Middle frontal gyrus (tissue), 1 donor: ENCODE measurements around the gene ATP8B3.
"Not testable (repeated sequence)": the region's sequence is repeated elsewhere in the genome, so short reads cannot be mapped to it uniquely, and the experiment has no call there.

Experiments used
- DNase-seq: peaks from one replicate; pipeline ENCODE4 v3.0.0-alpha.2; 2015; ENCODE audit warnings: low spot score; ENCODE audit errors: extremely low spot score

Gene ATP8B3

DNA sequence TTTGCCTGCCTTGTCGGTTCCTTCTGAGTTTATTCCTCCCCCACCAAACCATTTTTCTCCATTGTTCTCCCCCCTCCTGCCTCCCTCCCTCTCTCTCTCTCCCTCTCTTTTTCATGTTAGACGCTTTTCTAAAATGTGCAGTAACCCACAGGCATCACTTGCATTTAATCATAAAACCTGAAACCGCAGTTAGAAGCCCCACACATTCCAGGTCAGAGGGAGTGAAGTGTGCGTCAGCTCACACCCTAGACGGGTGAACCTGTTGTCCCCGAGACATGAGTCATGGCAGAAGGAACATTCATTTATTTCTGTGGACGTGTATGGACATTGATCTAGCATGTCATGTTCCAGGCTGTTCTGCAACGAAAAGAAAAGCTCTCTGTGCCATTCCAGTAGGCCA, 38.9 kb downstream of the ATP8B3 start:
- DNase-seq, result no peak

DNA sequence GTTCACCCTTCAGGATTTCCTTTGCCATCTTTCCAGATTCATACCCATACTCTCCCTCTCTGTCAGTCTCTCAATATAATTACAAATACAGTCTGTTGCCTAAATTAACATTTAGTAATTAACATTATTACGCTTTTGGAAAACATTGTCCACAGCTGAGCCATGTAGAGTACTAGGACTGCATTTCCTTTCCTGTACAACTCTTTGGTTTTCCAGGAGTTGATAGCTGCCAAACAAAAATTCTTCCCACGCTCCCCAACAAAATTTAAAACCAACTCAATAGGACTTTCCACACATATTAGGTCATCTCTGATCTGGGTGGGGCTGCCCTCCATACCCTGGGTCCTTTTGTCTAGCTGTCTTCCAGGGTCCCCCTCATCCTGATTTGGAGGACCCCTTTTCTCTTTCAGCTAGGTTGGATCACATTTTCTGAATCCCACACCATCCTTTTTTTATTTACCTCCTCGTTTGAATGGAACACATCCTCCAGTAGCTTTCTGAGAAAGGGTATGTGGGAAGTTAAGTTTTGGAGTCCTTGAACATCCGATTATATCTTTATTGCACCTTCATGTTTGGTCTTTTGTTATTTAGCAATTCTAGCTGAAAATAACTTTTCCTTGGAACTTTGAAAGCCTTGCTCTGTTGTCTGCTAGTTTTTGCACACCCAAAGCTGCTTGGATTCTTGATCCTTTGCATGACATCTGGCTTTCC, 41.1 kb downstream of the ATP8B3 start:
- no peak for DNase-seq

DNA sequence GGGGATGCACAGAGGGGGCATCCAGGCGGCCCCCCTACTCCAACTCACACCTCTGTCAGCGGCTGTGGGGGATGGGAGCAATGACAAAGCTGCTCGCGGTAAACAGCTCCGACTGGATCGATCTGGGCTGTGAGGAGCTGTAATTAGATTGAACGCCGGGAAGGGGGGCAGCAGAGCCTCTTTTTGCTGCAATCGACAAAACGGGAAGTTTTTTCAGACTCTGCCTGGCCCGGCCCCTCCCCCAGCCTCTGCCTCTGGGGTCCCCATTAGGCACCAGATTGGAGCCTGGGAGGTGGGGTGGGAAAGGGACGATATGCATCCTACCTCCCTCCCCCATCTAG, 42.5 kb downstream of the ATP8B3 start:
- no peak for DNase-seq

DNA sequence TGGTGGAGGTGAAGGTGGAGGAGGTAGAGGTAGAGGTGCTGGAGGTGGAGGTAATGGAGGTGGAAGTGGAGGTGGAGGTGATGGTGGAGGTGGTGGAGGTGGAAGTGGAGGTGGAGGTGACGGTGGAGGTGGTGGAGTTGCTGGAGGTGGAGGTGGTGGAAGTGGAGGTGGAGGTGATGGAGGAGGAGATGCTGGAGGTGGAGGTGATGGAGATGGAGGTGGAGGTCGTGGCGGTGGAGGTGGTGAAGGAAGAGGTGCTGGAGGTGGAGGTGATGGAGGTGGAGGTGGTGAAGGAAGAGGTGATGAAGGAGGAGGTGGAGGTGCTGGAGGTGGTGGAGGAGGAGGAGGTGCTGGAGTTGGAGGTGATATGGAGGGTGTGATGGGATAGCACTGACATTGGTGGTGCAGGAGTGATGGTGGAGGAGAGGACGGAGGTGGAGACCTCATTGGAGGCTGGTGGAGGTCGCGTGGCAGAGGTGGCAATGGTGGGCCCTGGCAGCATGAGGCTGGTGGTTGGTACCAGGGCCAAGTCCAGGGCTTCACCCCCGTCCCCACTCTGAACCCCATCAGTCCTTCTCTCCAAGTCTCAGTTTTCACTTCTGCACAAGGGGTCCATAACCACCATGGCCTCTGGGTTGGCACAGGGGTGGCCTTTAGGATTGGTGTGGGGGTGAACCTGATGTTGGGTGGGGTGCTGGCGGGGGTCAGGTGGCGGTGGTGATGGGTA, 43.0 kb downstream of the ATP8B3 start:
- no peak for DNase-seq

DNA sequence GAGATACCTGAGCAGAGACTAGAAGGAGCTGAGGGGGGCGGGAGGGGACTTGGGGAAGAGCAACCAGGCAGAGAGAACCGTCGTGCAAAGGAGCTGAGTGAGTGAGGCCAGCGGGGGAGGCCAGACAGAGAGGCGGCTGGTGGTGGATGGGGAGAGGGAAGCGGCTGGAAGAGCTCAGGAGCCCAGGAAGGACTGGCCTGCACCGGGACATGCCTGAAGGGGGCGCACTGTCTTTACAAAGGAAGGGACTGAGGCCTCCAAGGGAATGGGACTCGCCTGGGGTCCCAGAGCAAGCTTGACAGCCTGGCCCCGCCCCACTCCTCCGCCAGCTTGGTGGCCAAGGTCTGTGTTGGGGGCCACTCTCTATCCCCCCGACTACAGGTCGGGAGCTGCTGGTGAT, 43.8 kb downstream of the ATP8B3 start:
- DNase-seq, result no peak

DNA sequence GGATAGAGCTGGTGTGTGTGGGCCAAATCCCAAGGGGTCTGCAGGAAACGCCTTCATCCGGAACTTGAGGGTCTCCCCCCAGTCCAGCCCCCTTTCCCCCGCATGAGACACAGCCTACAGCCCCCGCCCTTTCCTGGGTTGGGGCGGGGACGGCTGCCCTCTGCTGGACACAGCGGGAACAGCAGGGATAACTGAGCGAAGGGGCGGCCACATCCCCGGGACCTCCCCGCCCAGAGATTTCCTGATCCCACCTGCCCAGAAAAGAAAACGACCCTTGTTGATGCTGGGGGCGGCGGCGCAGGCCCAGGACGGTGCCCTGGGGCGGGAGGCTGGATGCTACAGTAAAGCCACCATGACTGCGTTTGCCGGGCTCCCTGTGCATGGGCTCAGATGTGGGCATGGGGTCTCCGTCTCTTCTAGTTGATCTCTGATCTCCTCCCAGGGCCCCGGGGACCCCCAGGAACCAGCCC, 44.6 kb downstream of the ATP8B3 start:
- DNase-seq, result no peak

DNA sequence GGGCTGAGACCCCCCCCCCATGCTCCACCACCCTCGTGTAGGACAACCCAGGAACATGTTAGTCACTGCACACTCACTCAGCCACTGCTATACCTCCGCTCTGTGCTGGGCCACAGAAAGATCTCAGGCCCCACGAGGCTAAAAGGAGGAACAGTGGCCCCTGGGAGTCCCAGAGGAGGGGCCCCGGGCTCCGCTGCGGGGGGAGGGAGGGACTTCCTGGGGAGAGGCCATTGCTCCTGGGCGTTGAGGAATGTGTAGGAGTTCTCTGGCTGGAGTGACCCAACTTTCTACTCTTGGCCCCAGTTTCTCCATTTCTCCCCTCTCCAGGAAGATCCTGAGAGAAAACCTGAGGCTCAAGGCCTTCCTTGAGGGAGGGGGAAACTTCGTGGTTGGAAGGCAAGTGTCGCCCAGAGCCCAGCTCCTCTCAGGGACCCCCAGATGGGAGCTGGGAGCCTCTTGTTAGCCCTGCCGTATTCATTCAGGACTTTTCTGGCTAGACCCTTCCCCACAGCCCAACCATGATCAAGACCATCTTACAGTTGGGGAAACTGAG, 45.2 kb downstream of the ATP8B3 start:
- DNase-seq, result no peak

DNA sequence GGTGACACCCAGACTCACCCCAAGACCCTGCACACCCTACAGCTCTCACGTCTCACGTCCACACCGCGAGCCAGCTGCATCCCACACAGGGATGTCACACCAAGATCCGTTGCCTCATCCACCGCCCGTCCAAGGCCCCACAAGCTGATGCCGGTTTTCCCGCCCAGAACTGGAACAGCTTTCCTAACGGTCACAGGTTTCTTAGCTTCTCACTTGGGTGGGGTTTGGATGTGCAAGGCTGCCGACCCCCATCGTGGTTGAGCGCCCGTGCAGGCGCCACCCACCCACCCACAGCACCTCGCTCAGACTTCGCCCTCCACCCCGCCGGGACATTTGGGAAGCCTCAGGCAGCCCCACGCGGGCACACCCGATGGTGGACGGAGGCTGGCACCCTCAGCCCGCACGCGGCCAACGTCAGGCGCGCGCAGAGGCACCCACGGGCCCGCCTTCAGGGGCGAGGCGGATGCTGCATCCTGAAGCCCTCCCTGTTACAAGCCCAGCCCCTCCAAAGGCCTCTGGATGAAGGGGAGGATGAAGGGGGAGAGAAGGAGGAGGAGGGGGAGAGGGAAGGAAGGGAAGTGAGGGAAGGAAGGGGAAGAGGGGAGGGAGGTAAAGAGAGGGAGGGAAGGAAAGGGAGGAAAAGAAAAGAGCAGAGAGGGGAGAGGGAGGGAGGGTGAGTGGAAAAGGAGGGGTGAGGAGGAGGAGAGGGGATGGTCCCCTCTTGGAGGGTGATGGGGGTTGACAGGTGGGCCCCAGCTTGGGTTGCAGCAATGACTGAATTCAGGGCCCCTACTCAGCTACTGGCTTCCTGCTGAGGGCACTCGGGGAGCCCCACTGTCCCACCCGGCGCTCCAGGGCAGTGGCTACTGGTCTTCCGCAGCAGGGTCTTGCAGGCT, 45.9 kb downstream of the ATP8B3 start:
- DNase-seq, result no peak

DNA sequence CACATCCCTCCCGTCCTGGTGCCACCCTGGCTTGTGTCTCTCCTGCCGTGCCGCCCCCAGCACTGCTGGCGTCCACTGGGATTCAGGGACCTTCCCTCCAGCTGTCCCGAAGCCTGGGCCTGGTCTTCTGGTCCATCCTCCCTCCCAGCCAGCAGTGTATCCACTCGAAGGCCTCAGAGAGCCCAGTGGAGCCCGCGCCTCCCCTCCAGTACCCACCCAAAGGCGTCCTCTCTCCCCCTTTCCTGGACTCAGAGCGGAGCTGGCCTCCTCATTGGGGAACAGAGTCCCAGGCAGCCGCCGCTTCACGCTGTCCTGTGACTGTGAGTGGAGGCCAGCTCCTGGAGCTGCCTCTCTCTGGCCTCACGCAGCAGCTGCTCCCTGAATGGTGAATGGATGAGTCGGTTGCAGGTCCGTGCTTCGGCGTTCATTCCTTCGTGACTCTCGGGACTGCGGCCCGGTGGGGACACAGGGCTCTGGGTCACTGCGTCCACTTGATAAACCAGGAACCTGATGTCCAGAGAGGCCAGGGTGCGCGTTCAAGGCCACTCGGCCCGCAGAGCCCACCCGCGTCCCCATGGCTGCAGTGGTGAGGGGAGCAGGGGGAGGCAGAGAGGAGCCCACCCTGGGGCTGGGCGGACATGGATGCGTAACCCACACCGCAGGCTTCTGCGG, 46.7 kb downstream of the ATP8B3 start:
- DNase-seq, result no peak

DNA sequence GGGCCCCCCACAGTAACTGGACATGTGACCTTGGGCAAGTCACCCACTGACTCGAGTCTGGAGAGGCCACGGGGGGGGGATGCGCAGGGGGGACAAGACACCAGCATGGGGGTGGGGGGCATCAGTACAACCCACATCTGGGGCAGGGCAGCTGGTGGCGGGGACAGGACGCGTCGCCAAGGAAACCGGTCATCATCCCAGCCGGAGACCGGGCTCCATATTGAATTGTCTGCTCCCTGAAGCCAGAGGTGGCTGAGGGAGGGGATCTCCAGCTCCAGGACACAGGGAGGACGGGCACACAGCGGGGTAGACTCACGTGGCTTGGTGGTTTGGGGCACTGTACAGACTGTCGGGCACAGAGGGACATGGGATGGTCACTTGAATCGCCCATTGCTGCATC, 47.3 kb downstream of the ATP8B3 start:
- DNase-seq, result no peak

DNA sequence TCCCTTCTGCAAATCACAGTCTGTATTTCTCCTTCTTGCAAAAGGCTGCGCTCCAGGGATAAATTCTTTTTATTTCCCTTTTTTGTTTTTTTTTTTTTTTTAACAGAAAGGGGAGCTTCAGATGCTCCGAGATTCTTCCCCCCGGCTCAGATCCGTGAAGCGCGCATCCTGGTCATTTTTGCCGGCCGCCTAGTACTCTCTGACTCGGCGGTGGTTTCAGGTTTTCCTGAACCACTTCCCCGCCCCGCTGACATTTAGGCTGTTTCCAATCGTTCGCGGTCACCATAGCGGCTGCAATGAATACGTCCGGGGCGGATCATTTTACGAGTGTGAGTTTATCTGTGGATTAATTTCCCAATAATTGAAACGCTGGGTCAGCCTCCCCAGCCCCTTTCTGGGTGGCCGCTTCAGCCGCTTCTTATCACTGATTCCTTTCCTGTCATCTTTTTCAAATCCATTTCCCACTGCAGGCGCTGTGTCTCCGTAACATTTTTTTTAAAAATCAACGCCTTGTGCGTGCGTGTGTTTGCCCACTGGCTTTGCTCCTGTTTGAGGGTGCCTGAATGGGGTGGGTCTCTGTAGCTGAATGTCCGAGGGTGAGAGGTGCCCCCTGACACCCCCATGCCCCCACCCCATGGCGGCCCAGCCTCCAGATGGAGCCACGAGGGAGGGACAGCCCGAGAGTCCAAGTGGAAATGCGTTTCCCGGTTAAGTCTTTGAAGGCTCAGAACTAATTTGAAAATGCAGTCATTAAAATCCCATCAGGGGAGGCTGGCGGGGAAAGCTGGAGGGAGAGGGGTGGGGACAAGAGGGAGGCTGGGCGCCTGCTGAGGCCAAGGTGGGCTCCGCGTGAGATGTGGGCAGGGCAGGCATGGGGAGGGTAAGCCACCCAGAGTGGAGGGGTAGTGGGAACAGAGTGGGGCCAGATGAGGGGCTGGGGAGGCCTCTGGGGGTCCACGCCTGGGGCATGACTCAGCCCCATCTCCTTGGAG, 48.1 kb downstream of the ATP8B3 start:
- DNase-seq, result no peak

DNA sequence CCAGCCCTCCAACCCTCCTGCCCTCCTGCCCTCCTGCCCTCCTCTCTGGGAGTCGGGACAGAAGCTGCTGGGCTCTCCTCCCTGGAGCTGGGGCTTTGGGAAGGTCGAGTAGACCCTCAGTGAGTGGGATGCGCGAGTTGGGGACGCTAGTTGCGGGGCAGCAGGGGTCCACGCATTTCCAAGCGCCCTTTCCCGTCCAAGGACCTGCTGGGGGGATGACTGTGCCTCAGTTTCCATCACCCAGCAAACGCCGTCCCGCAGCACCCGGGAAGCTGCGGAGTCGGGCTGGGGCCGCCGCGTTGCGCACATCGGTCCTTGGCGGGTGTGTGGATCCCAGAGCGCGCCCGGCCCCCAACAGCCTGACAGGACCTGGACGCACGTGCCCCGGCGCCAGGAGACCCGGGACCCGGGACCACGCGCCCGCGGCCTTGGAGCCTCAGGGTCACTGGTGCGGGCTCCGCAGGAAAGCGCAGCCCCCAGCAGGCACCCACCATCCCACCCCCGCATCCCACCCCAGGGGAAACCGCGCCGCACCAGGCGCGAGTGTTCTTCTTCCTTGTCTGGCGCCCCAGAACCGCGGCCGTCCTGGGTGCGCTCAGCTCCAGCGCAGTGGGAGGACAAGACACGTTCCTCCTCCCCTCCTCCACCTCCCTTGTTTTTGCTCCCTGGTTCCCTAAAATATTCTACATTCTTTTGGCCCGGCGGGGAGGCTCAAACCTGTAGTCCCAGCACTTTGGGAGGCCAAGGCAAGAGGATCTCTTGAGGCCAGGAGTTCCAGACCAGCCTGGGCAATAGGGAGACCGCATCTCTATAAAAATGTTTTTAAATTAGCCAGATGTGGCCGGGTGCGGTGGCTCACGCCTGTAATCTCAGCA, 49.6 kb downstream of the ATP8B3 start:
- DNase-seq, result no peak

DNA sequence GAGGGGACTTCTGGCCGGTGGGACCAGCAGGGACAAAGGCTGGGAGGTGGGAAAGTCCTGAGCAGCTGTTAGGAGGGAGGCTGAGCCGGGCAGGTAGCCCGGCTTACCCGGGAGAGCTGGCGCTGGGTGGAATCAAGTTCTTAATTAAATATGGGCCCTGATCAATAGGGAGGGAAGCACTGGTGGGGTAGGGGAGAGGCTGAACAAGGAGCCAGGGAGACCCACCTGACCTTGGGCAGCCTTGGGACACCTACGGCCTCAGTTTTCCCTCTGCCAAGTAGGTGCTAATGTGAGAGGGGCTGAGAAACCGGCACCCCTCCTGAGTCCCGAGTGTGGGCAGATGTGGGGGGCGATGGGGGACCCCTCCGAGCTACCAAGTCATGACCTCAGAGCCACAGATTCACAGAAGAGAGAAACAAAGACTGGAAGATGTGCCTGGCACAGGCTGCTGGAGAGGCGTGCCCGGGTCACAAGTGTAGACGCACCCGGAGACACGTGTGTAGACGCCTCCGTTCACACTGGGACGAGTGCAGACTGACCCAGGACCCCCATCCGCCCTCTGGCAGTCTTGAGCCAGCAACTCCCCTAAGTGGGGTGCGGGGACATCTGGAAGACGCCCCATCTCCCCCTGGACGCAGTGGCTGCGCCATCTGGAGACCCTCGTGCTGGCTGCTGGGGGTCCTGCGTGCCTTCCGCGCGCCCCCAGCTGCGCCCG, 50.4 kb downstream of the ATP8B3 start:
- DNase-seq, result no peak

DNA sequence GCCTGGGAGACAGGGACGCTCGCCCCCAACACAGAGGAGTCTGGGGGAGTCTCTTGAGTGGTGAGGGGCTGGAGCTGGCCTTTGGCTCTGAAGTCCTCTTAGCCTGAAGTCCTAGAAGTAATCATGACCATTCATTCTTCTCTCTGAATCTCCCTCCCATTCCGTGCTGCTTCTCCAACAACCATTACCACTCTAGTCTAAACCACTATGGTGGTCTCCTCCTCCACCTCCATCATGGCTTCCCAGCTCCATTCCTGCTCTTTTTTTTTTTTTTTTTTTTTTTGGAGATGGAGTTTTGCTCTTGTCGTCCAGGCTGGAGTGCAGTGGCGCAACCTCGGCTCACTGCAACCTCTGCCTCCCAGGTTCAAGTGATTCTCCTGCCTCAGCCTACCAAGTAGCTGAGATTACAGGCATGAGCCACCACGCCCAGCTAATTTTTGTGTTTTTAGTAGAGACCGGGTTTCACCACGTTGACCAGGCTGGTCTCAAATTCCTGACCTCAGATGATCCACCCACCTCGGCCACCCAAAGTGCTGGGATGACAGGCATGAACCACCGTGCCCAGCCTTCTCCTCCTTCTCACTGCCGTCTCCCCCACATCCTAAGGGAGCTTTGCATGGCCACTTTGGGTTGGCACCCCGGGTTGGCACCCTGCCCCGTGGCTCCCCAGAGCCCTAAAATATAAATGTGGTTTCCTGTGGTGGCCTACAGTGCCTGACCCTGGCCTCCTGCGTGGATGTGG, 51.1 kb downstream of the ATP8B3 start:
- not testable (repeated sequence) for DNase-seq

DNA sequence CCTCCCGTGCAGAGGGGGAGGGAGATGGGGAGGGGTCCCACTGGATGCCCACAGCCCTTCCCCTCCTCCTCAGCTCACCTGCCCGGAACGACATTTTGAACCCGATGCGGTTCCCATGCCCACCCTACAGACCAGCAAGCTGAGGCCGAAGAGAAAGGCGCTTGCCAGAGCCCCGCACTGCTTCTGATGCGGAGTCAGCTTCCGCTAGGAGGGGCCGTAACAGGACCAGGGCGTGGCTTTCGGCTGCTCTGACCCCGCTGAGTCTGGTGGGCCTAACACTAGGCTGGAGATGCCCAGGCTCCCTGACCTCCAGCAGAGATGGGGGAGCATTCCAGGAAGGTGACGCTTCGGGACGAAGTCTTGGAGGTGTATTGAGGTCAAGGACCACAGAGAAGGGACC, 52.1 kb downstream of the ATP8B3 start:
- DNase-seq, result no peak

DNA sequence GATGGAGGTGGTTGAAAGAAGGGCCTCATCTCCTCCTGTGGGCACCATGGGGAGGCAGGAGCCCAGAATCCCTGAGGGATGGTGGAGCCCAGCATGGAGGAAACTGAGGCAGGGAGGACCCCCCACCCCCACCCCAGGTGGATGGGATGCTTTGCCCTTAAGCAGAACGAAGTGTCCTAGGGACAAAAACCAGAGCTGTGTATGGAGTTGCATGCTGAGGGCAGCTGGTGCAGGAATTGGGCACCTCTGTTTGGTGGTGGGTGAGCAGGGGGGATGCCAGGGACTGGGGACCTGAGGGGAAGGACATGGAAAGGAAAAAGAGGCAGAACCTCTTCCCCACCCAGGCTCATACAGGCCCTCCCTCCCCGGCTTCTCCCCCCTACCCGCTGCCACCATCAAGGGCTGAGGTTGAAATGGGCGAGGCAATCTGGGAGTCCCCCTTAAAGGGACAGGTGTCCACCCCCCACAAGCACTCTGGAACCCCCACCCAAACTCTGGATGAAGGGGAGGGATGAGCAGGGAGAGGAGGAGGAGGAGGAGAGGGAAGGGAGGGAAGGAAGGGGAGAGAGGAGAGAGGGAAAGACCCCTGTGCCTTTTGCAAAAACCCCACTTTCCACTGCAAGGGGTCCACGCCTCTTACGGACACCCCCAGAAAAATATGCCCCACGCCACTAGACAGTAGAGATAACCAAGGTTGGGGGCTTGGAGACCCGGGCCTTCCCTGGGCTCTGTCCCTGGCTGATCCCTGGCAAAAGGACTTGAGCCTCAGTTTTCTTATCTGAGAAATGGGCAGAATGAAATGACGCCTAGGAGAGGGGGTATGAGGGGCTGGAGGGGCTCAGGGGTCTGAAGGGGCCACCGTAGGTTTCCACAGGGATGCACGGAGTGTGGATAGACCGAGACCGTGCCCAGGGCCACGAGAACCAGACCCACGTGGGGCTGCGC, 52.8 kb downstream of the ATP8B3 start:
- no peak for DNase-seq

DNA sequence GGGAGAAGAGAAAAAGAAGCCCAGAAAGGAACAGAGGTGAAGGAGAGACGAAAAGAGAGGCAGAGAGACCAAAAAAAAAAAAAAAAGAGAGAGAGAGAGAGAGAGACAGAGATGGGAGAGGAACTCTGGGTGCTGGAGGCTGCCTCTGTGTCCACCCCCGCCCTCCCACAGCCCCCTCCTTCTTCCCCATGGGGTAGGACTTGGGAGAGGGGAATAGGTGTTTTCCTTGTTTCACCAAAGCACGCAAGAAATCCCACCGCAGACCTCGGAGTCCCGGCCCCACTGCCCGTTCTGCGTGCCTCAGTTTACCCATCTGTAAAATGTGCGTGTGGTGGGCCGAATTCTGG, 53.9 kb downstream of the ATP8B3 start:
- no peak for DNase-seq
